DMS153 treated with DMSO at 0.1 percent for 48 hours (cell line): ENCODE results near the gene TMIGD3.

Experiments
- DNase-seq: peaks from one replicate; lab custom pipeline; 2025; ENCODE audit not compliant: unreplicated experiment; lab: John Stamatoyannopoulos, UW

The TMIGD3 gene

GRCh38 chr1:111507411-111508201, 4.2 kb upstream of the TMIGD3 start:
- DNase-seq = peak; percentile 54

- no peak for DNase-seq
Observed at GRCh38 chr1:111506561-111506960, 3.1 kb upstream of the TMIGD3 start.

GRCh38 chr1:111505641-111506119, 2.2 kb upstream of the TMIGD3 start:
- DNase-seq = no peak

- DNase-seq = no peak
Observed at GRCh38 chr1:111504097-111504496, 664 bp upstream of the TMIGD3 start.

- DNase-seq = no peak
Observed at GRCh38 chr1:111501645-111502044, 1.8 kb downstream of the TMIGD3 start.

GRCh38 chr1:111499026-111499785, 4.2 kb downstream of the TMIGD3 start:
- DNase-seq = no peak

GRCh38 chr1:111497592-111497991, 5.8 kb downstream of the TMIGD3 start:
- DNase-seq = no peak

GRCh38 chr1:111496398-111496797, 7.0 kb downstream of the TMIGD3 start:
- DNase-seq = no peak

- no peak for DNase-seq
Observed at GRCh38 chr1:111491070-111491469, 12.4 kb downstream of the TMIGD3 start.

GRCh38 chr1:111490220-111490619, 13.2 kb downstream of the TMIGD3 start:
- DNase-seq = no peak

- DNase-seq = no peak
Observed at GRCh38 chr1:111489604-111490003, 13.8 kb downstream of the TMIGD3 start.

GRCh38 chr1:111488669-111489068, 14.8 kb downstream of the TMIGD3 start:
- DNase-seq = no peak

GRCh38 chr1:111487133-111487532, 16.3 kb downstream of the TMIGD3 start:
- no peak for DNase-seq

GRCh38 chr1:111486431-111486830, 17.0 kb downstream of the TMIGD3 start:
- DNase-seq = no peak

- no peak for DNase-seq
Observed at GRCh38 chr1:111484391-111485026, 18.9 kb downstream of the TMIGD3 start.

- DNase-seq = no peak
Observed at GRCh38 chr1:111483876-111484275, 19.6 kb downstream of the TMIGD3 start.

- no peak for DNase-seq
Observed at GRCh38 chr1:111483166-111483565, 20.3 kb downstream of the TMIGD3 start.

GRCh38 chr1:111481387-111482221, 21.8 kb downstream of the TMIGD3 start:
- peak; percentile 42 for DNase-seq

GRCh38 chr1:111480674-111481073, 22.8 kb downstream of the TMIGD3 start:
- DNase-seq = no peak

GRCh38 chr1:111476761-111477309, 26.6 kb downstream of the TMIGD3 start:
- no peak for DNase-seq

GRCh38 chr1:111476214-111476613, 27.2 kb downstream of the TMIGD3 start:
- no peak for DNase-seq
